A549 (cell line): ENCODE measurements around the gene SERHL2.

Source experiments
- CBX2 ChIP-seq: fragments of 200-600 bp; sonication (generic); IDR thresholded peaks from 2 replicates; pipeline ENCODE4 v1.6.1; 2016; ENCODE audit warnings: low read depth, mild to moderate bottlenecking, borderline replicate concordance
- CHD4 ChIP-seq: fragments of 200-600 bp; sonication (generic); IDR thresholded peaks from 2 replicates; pipeline ENCODE4 v1.6.1; 2016; ENCODE audit warnings: antibody characterized with exemption, mild to moderate bottlenecking, borderline replicate concordance
- CTCF ChIP-seq: fragments of >200 bp; sonication (Bioruptor Twin); formaldehyde crosslinking; IDR thresholded peaks from 3 replicates; pipeline ENCODE4 v1.5.1; 2016
- EHMT2 ChIP-seq: fragments of 200-600 bp; sonication (generic); IDR thresholded peaks from 2 replicates; pipeline ENCODE4 v1.6.1; 2016; ENCODE audit warnings: antibody characterized with exemption, low read depth, mild to moderate bottlenecking, moderate library complexity
- MYC ChIP-seq: IDR thresholded peaks from 2 replicates; pipeline ENCODE4 v1.6.1; 2012; ENCODE audit warnings: mild to moderate bottlenecking, inconsistent platforms, low read length, improper control_type of control experiment, borderline replicate concordance
- POLR2A ChIP-seq: IDR thresholded peaks from 2 replicates; pipeline ENCODE4 v1.6.1; 2012; ENCODE audit warnings: mild to moderate bottlenecking, low read length
- RAD21 ChIP-seq, 2 experiments: fragments of >200 bp in 1 of 2; sonication (Bioruptor Twin) in 1 of 2; formaldehyde crosslinking in 1 of 2; IDR thresholded peaks in 1 of 2; conservative IDR thresholded peaks in 1 of 2; 2 replicates in 1 of 2; 3 replicates in 1 of 2; pipeline ENCODE4 v1.6.1; 2012 to 2018; ENCODE audit warnings: inconsistent platforms in 1 of 2
- USF2 ChIP-seq: fragments of 450-650 bp; IDR thresholded peaks from 2 replicates; pipeline ENCODE4 v1.6.1; 2014; ENCODE audit warnings: antibody characterized with exemption
- ZSCAN20 ChIP-seq: fragments of 250-450 bp; sonication (Bioruptor Pico); IDR thresholded peaks from 2 replicates; pipeline ENCODE4 v1.8.0; 2022; ENCODE audit warnings: mild to moderate bottlenecking, moderate library complexity

DNA sequence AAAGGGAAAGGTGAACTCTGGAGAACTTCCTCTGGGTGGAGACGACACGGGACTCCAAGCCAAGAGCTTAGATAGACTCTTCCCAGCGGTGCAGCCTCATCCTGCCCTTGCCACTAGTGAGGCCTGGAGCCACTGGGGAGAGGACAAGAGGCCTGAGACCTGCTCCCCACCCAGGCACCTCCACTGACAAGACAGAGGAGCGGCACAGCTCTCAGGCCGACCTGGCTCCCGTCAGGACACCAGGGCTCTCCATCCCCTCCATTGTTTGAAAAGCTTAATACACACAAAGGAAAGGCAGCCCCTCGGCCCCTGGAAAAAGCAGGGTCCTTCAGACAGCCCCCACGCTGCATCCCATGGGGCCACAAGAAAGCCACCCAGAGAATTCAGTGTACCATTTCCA, 31.3 kb downstream of the SERHL2 start:
- TF ChIP-seq USF2 (no peak), RAD21 (conservative IDR thresholded peaks at IDR 0.05 in 1 of 2, IDR thresholded peaks at IDR 0.05 in 1 of 2) (no peak), CBX2 (no peak), MYC (no peak), POLR2A (no peak), CTCF (no peak), EHMT2 (no peak), ZSCAN20 (no peak), CHD4 (no peak)
